ENCODE measurements around the gene FBXO31.

FBXO31 gene

GRCh38 chr16:87293990-87294389, 89.6 kb downstream of the FBXO31 start:
- in situ Hi-C loops (cut with MboI; ENCODE audit: low sequenced_read_pairs): no loop called here

DNA sequence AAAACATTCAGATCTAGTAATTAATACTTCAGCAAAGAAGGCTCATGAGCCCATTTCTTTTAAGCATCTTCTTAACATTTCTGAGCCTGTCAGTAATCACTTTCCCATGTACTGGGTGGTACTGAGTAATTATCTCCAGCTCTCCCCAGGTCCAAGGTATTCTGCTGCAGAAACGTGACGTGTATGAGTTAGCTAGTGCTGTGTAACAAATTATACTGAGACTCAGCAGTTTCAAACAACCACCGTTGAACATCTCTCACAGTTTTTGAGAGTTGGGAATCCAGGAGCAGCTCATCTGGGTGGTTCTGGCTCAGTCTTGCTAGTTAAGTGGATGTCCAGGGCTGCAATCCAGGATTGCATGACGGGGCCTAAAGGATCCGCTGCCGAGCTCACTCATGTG, 91.6 kb downstream of the FBXO31 start:
- in situ Hi-C loops (cut with MboI; ENCODE audit: low sequenced_read_pairs): no loop called here

DNA sequence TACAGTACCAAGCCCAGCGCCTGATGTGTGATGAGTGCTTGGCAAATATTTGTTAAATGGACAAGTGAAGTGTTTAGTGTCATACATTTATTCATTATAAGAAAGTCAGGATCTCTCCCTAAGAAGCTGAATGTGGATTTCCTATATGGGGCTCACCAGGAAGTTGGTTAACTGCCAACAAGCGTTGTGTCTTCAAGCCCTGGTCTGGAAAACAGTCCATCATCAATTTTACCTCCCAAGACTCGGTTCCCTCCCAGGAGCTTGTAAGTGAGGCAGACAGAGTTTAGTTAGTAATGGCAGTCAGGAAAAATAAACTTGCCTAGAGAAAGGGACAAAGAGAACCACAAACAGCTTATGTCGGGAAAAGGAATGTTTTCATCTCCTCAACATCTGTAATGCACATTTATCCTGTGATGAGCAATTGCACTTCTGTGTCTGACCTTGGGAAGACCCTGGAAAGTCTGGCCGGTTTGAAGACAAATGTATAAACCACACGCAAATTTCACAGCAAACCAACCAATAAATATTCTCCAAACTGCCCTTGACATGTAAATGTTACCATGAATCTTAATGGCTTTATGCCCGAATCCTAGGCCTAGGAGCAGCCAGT, 94.7 kb downstream of the FBXO31 start:
- in situ Hi-C loops (cut with MboI; ENCODE audit: low sequenced_read_pairs): no loop called here

DNA sequence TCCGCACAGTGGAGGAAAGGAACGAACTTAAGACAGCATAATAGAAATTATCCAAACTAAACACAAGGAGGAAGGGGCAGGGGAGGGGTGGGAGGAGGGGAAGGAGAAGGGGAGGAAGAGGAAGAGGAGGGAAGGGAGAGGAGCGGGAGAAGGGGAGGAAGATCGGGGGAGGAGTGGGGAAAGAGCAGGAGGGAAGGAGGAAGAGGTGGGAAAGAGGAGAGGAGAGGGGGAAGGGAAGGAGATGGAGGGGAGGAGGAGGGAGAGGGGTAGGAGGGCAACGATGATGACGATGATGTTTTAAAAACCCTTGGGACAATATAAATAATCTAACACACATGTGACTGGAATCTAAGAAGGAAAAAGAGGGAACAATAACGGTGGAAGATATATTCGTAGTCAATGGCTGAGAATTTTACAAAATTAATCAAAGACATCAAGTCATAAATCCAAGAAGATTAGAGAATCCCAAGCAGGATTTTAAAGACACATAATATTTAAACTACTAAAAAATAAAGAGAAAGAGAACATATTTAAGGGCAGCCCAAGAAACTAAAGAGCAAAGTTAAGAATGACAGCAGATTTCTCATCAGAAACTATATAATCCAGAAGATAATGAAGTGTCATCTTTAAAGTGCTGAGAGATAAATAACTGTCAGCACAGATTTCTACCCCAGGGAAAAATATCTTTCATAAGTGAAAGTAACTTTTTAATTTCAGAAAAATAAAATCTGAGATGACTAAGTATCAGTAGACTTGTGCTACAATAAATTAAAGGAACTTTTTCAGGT, 96.5 kb downstream of the FBXO31 start:
- in situ Hi-C loops (cut with MboI; ENCODE audit: low sequenced_read_pairs): no loop called here

DNA sequence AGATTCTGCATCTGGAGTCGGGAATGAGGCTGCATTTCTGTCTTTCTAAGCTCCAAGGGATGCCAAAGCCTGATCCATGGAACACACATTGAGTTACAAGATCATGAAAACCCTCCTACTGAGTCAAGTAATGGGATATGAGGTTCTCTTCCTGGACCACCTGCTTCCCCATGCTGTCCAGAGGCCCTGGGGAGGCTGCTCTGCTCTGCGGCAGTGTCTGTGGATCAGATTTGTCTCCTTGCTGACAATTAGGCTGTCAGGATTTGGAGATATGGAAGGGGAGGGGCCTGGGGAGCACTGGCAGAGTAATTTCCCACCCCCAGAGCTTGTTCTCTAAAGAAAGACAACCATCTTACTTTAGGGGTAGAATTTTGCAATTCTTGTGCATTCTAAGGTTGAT, 99.4 kb downstream of the FBXO31 start:
- in situ Hi-C loops (cut with MboI; ENCODE audit: low sequenced_read_pairs): no loop called here

DNA sequence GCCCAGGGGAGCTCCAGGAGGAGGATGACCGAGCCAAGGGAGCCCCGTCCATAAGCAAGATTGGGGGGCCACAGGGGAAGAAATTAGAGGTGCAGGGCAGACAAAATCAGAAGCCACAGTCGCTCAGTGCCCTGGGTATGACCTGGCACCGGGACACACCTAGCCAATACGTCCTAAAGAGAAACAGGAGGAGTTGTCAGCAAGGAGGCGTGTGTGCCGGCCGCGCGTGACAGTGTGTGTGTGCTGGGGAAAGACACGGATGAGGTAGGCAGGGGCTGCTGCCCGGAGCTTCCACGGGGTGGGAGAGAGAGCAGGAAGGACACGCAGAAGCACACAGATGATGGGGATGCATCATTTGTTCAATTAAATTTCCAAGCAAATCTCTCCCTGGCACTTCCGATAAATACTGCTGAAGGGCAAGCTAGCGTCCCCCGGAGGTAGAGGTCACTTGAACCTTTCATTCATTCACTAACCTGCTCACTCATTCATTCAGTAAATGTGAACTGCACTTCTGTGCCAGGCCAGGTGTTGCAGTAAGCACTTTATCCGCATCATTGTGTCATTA, 104.4 kb downstream of the FBXO31 start:
- in situ Hi-C loops (cut with MboI; ENCODE audit: low sequenced_read_pairs): no loop called here

DNA sequence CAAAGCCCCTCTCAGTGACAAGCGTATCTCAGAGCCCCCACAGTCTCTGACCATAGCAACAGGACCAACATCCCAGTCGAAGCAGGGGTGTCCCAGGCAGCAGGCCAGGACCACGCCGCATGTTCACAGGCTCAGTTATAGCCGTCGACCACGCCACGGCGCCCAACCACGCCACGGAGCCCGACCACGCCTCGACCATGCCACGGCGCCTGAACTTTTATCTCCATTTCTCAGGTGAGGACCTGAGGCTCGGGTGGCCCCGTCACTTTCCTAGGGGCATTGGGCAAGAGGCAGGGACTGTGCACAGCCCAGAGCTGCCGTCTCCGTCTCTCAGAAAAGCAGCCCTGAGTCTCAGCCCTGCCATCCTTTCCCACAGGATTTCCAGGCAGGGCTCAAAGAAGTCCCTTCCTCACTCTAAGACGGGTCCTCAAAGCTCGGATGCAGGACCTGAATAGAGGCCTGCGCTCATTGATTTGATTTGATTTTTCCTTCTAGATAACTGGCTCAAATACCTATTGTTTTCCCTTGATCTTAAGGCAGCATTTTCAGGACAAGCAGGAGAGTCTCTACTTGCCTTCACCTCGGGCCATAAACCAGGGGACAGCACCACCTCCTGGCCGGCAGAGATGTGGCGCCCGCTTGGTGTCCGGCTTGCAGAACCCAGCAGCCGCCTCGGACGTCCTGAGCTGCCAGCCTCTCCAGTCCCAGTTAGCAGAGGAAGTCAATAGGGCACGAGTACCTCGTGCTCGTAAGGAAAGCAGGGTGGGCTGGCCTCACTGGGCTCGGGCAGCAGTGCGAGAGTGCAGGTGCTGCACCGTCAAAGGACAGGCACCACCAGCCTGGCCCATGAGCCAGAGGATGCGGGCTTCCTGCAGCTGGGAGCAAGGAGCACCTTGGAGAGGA, 105.1 kb downstream of the FBXO31 start:
- in situ Hi-C loops (cut with MboI; ENCODE audit: low sequenced_read_pairs): no loop called here
